SHP77 treated with DMSO at 0.1 percent for 48 hours (cell line): ENCODE data around the gene KLF12.

Source experiments
- DNase-seq: peaks from one replicate; lab custom pipeline; 2025; lab: John Stamatoyannopoulos, UW

KLF12 gene

GRCh38 chr13:74103970-74104555 is 30.1 kb downstream of the KLF12 start:
- no peak for DNase-seq

- no peak for DNase-seq
Observed at GRCh38 chr13:74103196-74103595, 31.0 kb downstream of the KLF12 start.

- no peak for DNase-seq
Observed at GRCh38 chr13:74102691-74103090, 31.5 kb downstream of the KLF12 start.

DNA sequence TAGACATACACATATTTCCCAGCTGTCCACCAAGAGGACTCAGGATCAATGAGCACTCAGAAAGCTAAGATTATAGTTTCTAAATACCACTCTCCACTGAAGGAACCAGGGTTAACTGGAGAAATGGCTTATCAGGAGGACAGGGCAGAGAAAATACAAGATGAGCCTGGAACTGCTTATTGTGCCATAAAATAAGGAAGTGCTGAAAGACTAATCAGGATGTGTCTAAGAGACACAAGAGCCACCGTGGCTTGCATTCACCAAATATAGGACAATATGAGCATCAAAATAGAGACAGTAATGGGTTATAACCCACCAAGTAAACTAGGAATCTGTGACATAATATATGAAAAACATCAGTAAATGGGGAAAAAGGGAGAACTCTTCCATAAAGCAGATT is 32.8 kb downstream of the KLF12 start:
- DNase-seq = no peak

GRCh38 chr13:74098077-74098476 is 36.1 kb downstream of the KLF12 start:
- DNase-seq = no peak

DNA sequence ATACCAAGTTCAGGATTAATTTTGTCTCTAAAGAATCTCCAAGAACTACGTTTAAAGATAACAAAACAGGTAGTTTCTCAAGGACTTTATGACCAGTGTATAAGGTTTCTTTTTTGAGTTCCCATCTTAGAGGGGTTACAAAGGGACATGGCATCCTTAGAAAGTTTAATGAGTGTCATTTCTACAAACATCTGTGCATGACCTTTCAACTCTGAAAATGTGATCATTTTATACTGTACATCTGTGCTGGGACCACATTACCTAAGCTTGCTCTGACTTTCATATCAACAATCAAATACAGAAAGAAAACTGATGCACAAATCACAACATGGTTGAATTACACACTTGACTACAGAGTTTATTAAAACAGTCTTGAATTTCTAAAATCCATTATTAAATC is 37.1 kb downstream of the KLF12 start:
- no peak for DNase-seq

- DNase-seq = no peak
Observed at GRCh38 chr13:74093691-74094090, 40.5 kb downstream of the KLF12 start.

GRCh38 chr13:74092711-74093110 is 41.5 kb downstream of the KLF12 start:
- no peak for DNase-seq

- no peak for DNase-seq
Observed at GRCh38 chr13:74090869-74091605, 43.2 kb downstream of the KLF12 start.

DNA sequence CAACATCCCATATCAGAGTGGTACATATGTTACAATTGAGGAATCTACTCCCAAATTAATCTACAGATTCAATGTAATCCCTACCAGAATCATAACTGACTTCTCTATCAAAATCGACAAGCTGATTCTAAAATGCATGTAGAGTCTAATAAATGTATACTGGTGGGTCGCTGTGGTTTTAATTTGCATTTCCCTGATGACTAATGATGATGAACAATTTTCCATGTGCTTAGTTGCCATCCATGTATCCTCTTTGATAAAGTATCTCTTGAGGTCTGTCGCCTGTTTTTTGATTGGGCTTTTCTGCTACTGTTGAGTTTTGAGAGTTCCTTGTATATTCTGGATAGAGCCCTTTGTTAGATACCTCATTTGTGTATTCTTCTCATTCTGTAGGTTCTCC is 43.8 kb downstream of the KLF12 start:
- DNase-seq = no peak

GRCh38 chr13:74087357-74087756 is 46.8 kb downstream of the KLF12 start:
- DNase-seq = no peak
